OCI-M2 (cell line): ENCODE results near the gene RNF10.
A peak's percentile ranks its signal among the peaks of the same experiment; 100 is the strongest.
"Not testable (repeated sequence)": the region's sequence is repeated elsewhere in the genome, so short reads cannot be mapped to it uniquely, and the experiment has no call there.

Experiments
- DNase-seq: peaks from one replicate; lab custom pipeline; 2025; ENCODE audit not compliant: unreplicated experiment; lab: John Stamatoyannopoulos, UW

The RNF10 gene

DNA sequence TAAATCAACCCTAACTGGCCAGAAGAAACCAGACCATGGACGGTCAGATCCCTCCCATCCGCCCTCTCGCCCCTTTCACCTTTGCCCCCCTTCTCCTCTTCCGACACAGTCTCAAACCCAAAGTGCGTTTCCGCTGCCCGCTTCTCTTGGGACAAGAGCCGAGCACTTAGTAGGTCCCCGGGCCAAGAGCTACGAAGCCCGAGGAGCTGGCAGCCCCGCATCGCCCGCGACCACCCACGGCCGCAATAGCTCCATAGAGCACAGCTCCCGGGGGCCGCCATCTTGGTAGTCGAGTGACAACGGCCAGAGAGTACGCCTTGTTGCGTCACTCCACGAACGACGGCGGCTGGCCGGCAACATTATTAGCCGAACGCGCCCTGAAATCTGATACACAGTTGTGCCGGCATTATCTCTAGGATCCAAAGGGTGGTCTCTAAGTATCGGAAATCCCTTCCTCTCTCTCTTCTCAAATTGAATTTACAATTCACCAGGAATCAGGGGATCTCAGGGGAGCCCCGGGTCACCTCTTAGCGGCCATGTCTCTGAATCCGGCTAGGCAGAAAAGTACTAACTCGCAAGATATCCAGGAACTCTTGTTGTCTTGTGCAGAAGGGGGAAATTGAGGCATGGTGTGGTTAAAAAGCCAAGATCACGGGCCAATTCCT, 5.2 kb upstream of the RNF10 start, which contains the start of gene COQ5:
Gene COQ5, minus strand, starts transcription at position 298 of the 665 bp plus-strand sequence. Its CDS starts 17 bp downstream, at position 281.
- DNase-seq = peak; percentile 65

- no peak for DNase-seq
Measured at GRCh38 chr12:120529641-120530417, 4.3 kb upstream of the RNF10 start.

GRCh38 chr12:120530418-120530761, 3.8 kb upstream of the RNF10 start:
- not testable (repeated sequence) for DNase-seq

GRCh38 chr12:120532701-120533238, 1.4 kb upstream of the RNF10 start:
- no peak for DNase-seq

- no peak for DNase-seq
Measured at GRCh38 chr12:120534703-120535655, 823 bp downstream of the RNF10 start.

GRCh38 chr12:120536064-120536791, 2.1 kb downstream of the RNF10 start:
- no peak for DNase-seq

GRCh38 chr12:120537856-120538220, 3.7 kb downstream of the RNF10 start:
- DNase-seq = no peak

- DNase-seq = no peak
Measured at GRCh38 chr12:120538281-120539156, 4.4 kb downstream of the RNF10 start.

- no peak for DNase-seq
Measured at GRCh38 chr12:120539303-120539702, 5.1 kb downstream of the RNF10 start.

DNA sequence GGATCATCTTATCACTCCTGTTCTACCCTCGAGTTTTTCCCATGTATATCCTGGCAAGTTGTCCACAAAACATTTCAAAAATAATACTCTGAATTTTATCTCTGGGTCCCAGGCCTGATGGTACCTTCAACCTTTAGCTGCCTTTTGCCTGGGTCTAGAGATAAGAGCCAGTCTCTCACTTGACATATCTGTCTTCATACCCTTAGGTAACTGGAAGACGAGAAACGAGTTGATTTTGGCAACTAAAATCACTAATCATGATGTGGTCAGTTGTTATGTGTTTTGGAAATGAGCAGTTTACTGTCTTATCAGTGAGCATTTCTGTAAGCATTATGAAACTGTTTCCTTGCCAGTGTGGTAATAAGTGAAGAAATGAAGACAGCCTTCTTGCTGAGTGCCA, 6.3 kb downstream of the RNF10 start:
- DNase-seq = peak; percentile 30

GRCh38 chr12:120542166-120542565, 8.0 kb downstream of the RNF10 start:
- DNase-seq = no peak

DNA sequence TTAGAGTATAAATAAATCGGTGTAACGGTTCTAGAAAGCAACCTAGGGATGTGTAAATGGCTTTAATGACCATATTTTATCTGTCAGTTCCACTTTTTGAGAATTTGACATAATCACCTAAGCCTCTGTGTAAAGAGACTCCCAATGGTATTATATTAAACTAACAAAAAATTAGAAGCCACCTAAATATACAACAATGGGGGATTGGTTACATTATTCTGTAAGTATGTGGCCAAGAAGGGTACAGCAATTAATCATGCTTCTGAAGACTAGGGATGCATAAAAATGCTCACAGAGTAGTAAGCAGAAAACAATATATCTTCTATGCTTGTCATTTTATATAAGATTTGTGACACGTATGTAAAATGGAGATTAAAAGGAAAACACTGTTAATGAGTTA, 10.5 kb downstream of the RNF10 start:
- DNase-seq = no peak

- no peak for DNase-seq
Measured at GRCh38 chr12:120546050-120546386, 11.9 kb downstream of the RNF10 start.

DNA sequence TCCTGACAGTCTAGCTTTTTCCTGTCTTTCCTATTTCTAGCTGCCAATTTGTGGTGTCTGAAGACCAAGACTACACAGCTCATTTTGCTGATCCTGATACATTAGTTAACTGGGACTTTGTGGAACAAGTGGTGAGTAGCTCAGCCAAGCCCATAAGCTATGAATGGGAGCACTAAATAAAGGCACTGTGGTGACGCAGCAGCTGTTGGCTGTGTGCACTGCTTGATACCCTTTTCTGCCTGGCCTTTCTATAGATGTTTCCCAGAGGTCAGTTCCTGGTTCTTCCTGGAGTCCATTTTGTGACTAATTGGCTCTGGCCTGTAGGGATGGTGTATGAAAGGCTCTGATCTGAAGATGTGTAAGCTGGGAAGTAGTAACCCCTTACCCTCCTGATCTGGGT, 20.5 kb downstream of the RNF10 start:
- DNase-seq = no peak

GRCh38 chr12:120557589-120557988, 23.4 kb downstream of the RNF10 start:
- DNase-seq = no peak

DNA sequence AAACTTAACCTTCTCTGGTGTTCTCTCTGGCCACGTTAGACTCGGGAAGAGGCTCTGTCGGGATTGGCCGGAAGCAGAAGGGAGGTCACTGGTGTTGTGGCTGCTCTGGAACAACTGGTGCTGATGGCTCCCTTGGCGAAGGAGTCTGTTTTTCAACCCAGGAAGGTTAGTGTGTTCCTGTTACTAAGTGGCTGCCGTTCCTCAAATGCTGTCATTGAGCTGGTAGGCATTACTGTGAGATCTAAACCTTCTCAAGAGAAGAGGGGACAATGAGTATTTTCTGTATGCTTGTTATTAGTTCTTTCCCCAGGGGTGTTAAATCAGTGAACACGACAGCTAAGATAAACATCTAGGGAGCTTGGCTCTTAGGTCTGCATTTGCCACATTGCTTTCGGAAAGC, 28.8 kb downstream of the RNF10 start:
- no peak for DNase-seq

- no peak for DNase-seq
Measured at GRCh38 chr12:120563495-120563894, 29.3 kb downstream of the RNF10 start.

DNA sequence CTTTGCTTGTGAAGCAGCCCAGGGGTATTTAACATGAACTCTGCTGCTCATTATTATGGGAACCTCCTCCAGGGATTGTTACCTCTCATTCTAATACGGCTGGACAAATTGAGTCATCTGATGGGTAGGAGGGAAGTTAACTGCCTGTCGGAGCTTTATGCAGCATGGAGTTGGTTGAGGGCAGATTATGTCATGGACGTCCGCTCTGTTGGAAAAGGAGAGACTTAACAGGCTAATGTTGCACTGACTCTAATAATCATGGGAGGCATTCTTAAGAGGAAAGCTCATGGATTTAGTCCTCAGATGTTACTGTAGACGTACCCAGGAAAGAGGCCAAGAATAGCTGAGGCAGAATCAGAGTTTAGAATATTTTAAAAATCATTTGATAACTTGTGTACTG, 37.1 kb downstream of the RNF10 start:
- no peak for DNase-seq

DNA sequence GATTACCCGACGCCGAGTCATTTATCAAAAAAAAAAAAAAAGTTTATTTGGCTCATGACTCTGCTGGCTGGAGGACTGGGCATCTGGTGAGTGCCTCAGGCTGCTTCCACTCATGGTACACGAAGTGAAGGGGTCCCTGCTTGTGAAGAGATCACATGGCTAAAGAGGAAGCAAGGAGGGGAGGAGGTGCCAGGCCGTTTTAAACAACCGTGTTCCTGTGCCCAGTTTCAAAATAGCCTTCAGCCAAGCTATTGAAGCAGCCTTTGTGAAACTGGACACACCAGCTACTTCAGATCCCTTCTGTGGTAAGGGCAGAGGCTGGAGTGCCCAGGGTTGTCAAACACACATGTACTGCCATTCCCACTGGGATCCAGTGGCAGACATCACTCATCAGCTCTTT, 39.4 kb downstream of the RNF10 start:
- no peak for DNase-seq

DNA sequence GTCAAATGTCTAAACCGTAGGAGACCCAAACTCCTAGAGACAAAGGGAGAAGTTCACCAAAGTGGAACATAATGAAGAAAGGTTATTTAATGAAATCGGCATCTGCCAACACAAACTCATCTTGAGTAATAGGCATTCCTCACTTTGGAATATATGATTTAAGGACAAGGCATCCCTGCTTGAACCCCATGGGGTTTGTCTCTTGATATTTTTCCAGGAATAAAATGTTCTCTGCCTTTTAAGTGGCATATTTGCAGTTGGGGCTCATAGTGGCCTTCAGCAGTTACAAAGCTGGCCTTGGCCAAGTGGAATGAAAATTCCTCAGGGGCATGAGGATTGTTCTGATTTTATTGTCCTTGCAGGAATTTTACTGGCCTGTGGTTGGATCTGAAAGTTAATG, 40.0 kb downstream of the RNF10 start:
- no peak for DNase-seq
